Activated naive CD4-positive, alpha-beta T cell (primary cell): ENCODE results near the gene HLF.

ENCODE experiments used
- DNase-seq, 4 experiments: peaks; one replicate each; lab custom pipeline; 2025; lab: John Stamatoyannopoulos, UW

HLF gene

GRCh38 chr17:55258578-55259135 is 6.1 kb upstream of the HLF start:
- DNase-seq, result no peak

GRCh38 chr17:55259684-55260111 is 5.1 kb upstream of the HLF start:
- no peak for DNase-seq

- no peak for DNase-seq
Observed at GRCh38 chr17:55261311-55261710, 3.4 kb upstream of the HLF start.

GRCh38 chr17:55263569-55264277 is 1.0 kb upstream of the HLF start:
- DNase-seq, result no peak

- no peak for DNase-seq
Observed at GRCh38 chr17:55264278-55264644, 499 bp upstream of the HLF start.

- peak in 1 of 4 experiments; percentile 7 for DNase-seq
Observed at GRCh38 chr17:55265311-55266021, 706 bp downstream of the HLF start.

GRCh38 chr17:55266051-55266957 is 1.5 kb downstream of the HLF start:
- no peak for DNase-seq

GRCh38 chr17:55266958-55267688 is 2.4 kb downstream of the HLF start:
- DNase-seq, result no peak

- no peak for DNase-seq
Observed at GRCh38 chr17:55267777-55268648, 3.3 kb downstream of the HLF start.

GRCh38 chr17:55268649-55269480 is 4.1 kb downstream of the HLF start:
- DNase-seq, result no peak

GRCh38 chr17:55269894-55270293 is 5.1 kb downstream of the HLF start:
- no peak for DNase-seq

- DNase-seq, result no peak
Observed at GRCh38 chr17:55271223-55271571, 6.4 kb downstream of the HLF start.

GRCh38 chr17:55271958-55272710 is 7.4 kb downstream of the HLF start:
- no peak for DNase-seq

- DNase-seq, result no peak
Observed at GRCh38 chr17:55272711-55273578, 8.2 kb downstream of the HLF start.

GRCh38 chr17:55273579-55274354 is 9.0 kb downstream of the HLF start:
- DNase-seq, result no peak

GRCh38 chr17:55274355-55275255 is 9.8 kb downstream of the HLF start:
- DNase-seq, result no peak
